Measurements from ENCODE around the gene KLHL40.

KLHL40 gene

GRCh38 chr3:42685363-42685881 is at the start of gene KLHL40:
KLHL40 (plus strand) TSS chr3:42685537; CDS start chr3:42685619, 82 bp downstream.
- no peak for FAIRE-seq

- FAIRE-seq: no peak
Observed at GRCh38 chr3:42637001-42637400, 48.3 kb upstream of the KLHL40 start.

DNA sequence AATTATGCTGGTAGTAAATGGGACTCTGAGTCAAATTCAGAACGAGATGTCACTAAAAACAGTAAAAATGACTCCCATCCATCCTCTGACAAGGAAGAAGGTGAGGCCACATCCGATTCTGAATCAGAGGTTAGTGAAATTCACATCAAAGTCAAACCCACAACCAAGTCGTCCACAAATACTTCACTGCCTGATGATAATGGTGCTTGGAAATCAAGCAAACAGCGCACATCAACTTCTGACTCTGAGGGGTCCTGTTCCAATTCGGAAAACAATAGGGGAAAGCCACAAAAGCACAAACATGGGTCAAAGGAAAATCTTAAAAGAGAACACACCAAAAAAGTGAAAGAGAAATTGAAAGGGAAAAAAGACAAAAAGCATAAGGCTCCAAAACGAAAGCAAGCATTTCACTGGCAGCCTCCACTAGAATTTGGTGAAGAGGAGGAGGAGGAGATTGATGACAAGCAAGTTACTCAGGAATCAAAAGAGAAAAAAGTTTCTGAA is 46.9 kb upstream of the KLHL40 start:
- FAIRE-seq: no peak

- FAIRE-seq: no peak
Observed at GRCh38 chr3:42639192-42639591, 46.1 kb upstream of the KLHL40 start.

- no peak for FAIRE-seq
Observed at GRCh38 chr3:42640129-42640528, 45.2 kb upstream of the KLHL40 start.

DNA sequence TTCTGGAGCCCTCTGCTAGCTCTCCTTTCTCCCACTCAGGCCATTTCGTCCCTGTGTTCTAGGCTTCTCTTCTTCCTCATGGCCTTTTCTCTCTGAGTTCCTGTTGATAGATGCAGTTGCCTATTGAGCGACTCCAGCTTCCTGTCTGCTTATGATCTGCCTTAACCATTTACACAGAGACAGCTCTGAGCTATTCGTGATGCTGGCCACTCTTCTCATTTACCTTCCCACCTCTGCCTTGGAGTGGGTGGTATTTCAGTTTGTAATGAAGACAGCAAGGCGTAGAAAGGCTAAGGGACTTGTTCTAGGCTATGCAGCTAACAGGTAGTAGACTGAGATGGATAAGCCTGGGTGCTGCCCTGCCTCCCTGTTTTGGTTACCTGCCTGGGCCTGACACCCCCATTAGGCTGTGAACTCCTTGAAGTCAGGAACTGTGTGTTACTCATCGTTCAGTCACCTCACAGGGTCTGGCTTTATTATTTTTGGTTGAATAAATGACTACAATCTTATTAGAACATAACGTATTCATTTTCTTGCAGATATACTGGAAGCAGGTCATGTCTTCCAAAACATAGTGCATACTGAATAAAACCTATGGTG is 44.5 kb upstream of the KLHL40 start:
- no peak for FAIRE-seq

DNA sequence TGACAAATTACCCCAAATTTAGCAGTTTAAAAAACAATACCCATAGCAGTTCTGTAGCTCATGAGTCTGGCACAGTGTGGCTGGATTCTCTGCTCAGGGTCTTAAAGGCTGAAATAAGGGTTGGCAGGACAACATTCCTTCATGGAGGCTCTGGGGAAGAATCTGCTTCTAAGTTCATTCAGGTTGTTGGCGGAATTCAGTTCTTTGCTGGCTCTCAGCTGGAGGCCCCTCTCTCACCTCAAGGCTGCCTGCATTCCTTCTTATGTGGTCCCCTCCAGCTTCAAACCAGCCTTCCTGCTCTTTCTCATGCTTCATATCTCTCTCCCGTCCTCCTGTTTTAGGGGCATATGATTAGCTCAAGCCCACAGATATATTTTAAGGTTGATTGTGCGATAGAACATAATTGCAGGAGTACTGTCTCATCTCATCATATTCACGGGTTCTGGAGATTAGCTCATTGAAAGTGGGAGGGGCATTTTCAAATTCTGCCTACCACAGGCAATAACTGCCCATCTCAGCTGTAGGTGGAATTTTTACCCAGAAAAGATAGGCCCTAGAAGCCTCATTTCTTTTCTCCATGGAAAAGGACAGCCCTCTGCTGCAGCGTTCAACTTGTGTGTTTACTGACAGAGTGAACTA is 37.4 kb upstream of the KLHL40 start:
- no peak for FAIRE-seq

DNA sequence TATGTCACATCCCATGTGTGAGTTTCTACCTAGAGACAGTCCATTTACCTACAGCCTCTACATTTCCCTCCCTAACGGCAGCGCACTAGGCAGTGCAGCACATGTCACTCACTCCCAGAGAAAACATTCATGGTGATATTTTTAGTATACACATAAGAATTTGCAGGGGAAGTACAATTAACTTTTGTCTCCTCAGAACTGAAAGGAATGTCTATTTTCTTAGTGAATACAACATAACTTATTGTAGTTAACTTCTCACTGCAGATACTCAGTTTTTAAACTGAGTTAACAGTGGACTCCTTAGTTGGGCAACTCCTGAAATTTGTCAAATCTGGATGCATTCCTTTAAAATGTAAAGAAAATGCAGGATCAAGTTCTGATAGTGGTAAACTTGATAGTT is 36.3 kb upstream of the KLHL40 start:
- no peak for FAIRE-seq

DNA sequence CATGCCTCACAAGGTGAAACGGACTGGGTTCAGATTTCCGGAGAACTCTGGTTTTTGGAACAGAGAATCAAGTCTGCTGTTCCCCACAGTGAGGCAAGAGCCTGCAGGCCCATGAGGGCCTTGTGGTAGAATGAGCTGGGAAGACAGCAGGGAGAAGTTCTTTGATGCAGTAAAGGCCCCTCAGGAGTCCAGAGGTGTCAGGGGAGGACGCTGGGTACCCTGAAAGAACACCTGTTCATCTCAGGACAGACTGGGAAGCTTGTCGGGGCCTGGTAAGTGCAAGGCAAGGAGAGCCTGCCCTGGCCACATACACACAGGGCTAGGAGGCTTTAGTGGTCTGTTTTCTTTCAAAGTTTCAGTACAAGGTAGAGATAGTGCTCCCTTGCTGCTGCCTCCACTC is 35.6 kb upstream of the KLHL40 start:
- FAIRE-seq: no peak

- no peak for FAIRE-seq
Observed at GRCh38 chr3:42651248-42652091, 33.9 kb upstream of the KLHL40 start.

GRCh38 chr3:42652251-42652610 is 33.1 kb upstream of the KLHL40 start:
- no peak for FAIRE-seq

GRCh38 chr3:42652611-42653302 is 32.6 kb upstream of the KLHL40 start:
- FAIRE-seq: no peak

GRCh38 chr3:42653303-42653559 is 32.1 kb upstream of the KLHL40 start:
- no peak for FAIRE-seq

DNA sequence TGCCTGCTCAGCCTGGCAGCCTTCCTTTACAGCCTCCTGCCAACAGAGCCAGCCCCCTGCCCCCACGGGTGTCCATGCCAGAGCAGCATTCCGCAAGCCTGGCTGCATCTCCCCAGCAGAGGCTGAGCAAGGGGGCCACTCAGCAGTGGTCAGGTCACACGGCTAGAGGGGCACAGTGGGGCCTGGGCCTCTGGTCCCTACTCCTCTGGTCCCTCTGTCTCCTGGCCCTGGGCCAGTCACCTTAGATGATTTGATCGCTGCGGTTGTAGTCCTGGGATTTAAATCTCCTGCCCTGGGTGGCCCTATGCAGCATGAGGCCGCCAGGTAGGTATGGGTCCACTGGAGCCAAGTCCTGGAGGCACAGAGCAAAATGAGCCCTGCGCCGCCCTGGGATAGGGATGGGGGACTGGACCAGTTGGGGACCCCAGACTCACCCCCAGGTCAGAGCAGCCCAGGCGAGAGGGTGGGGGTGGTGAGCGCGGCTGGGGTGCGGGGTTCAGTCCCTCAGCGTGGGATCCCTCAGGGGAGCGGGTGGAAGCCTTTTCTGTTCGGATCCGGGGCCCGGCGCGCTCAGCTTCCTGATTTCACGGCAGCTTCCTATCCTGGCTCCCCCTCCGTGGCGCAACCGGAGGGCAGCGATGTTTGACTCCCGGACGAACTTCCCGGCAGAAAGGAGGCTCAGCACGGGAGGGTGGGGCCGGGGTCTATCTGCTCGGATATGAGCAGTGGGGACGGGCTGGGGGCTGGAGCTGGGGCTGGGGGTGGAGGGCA is 31.6 kb upstream of the KLHL40 start, which contains the start of gene ZBTB47:
TSS of gene ZBTB47 (plus strand) at position 138 of the 771 bp plus-strand sequence. CDS start 4,659 bp downstream, outside the sequence.
- no peak for FAIRE-seq

DNA sequence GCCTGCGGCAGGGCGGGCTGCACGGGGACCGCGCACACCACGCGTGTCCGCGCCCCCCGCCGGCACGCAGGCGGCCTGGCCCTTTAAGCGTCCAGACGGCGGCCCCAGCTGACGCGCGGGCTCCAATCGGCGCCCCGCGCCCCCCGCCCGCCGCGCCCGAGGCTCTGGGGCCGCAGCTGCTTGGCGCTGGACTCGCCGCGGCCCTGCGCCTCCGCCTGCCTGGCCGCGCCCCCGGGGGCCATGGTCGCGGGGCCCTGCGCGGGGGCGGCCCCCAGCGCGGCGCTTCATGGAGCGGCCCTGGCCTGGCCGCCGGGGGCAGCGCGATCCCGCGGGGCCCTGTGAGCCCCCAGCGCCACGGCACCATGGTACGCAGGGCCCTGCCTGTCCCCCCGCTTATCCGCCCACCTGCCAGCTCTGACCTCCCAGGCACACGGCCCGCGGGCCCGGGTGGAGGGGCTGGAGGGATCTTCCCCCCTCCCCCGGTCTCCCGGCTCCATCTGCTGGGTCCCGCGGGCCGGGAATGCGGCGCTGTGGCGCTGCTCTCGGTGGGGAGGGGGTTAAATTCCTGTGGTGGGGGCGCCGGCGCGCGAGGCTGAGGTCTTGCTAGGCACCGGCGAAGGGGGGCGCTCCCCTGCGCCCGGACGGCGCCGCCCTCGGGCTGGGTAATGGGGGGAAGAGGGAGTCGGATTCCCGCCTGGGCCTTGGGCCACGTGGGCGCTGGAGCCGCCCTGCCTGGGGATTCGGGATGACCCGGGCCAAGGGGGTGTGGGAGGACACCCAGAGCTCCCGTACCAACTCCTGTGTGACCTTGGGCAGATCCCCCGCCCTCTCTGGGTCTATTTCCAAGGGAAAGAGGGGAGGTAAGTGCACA is 30.8 kb upstream of the KLHL40 start:
- FAIRE-seq: no peak

- no peak for FAIRE-seq
Observed at GRCh38 chr3:42655331-42655888, 29.9 kb upstream of the KLHL40 start.

GRCh38 chr3:42655980-42656679 is 29.2 kb upstream of the KLHL40 start:
- FAIRE-seq: no peak

DNA sequence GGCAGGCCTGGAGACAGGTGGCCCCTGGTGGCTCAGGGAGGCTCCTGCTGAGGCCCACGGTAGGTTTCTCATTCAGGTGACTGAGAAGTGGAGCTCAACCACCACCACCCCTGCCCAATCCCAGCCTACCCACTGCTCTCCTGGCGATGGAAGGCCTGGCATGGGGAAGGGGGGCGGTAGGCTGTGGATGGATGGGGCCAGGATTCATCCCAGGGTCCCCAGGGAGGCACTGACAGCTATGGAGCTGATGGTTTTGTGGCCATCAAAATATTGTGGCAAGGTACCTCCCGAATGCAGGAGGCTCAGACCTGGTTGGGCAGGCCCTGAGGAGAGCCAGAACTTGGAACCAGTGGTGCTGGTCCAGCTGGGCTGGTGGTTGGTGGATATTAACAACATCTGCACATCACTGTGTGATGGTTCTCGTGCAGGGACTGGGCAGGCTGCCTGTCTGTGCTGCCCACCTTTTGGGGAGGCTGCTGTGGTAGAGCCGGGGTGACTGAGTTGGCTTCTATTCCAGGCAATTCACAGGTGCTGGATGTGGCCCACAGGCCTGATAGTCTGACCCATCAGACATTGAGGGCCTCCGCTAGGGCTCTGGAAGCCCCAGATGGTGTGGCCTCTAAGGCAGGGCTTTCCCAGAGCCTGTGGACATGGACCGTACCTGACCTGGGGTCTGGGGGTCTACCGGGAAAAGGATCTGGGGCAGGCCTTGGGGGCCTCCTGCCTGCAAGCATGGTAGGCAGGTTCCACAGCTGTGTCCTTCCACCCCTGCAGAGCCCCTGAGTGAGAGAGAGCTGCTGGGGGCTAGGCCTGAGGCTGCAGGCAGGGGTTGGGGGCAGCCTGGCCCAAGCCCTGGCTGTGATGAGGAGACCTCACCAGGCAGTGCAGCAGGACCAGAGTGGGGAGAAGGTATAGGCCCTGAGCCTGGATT is 28.4 kb upstream of the KLHL40 start:
- no peak for FAIRE-seq

DNA sequence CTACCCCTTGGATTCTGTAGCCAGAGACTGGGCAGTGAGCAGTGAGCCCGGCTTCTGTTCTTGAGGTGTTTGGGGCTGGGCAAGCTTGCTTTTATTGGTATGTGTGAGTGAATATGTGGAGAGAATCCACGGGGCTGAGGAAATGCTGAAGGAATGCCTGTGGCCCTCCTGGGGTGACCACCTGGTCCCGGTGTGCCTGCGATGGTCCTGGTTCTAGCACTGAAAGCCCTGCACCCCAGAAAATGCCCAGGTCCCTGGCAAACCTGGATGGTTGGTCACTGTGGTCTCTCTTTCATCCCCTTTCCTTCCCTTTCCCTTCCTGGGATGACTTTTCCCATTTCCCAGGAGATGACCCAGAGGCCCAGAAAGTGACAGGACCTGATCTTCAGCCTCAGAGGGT is 27.7 kb upstream of the KLHL40 start:
- FAIRE-seq: no peak

All from G401.6 (cell line).